SK-N-MC (cell line): Measurements from ENCODE around the gene ARPC2.

ENCODE experiments used
- DNase-seq: peaks from one replicate; pipeline ENCODE4 v3.0.0-alpha.2; 2011; ENCODE audit warnings: low read depth, low spot score
- H3K27ac ChIP-seq: fragments of 200-600 bp; sonication (generic); 2 replicates; pipeline ENCODE4 v1.5.1; 2016; ENCODE audit warnings: mixed run types
- H3K36me3 ChIP-seq: fragments of 200-600 bp; sonication (generic); 2 replicates; pipeline ENCODE4 v1.6.1; 2017; ENCODE audit warnings: antibody characterized with exemption, low read length, mixed read lengths; ENCODE audit not compliant: insufficient read depth
- H3K4me3 ChIP-seq: fragments of 200-600 bp; sonication (generic); 2 replicates; pipeline ENCODE4 v1.5.1; 2016
- H3K9ac ChIP-seq: fragments of 200-600 bp; sonication (generic); 2 replicates; pipeline ENCODE4 v1.8.0; 2017; ENCODE audit warnings: mixed run types, mixed read lengths; ENCODE audit not compliant: insufficient read length
- H3K9me3 ChIP-seq: fragments of 200-600 bp; sonication (generic); 2 replicates; pipeline ENCODE4 v1.6.1; 2017; ENCODE audit warnings: low read depth, mild to moderate bottlenecking, antibody characterized with exemption, low read length, moderate library complexity, mixed read lengths
- EZH2 ChIP-seq: fragments of 200-600 bp; sonication (generic); IDR thresholded peaks from one replicate; pipeline ENCODE4 v1.6.1; 2017; ENCODE audit warnings: antibody characterized with exemption
- FOXP2 ChIP-seq: optimal IDR thresholded peaks from 2 replicates; pipeline ENCODE3; 2011; ENCODE audit warnings: mild to moderate bottlenecking, moderate library complexity; ENCODE audit not compliant: insufficient read depth; ENCODE audit errors: extremely low read length, control extremely low read depth
- POLR2AphosphoS5 ChIP-seq: IDR thresholded peaks from 2 replicates; pipeline ENCODE4 v1.6.1; 2012; ENCODE audit warnings: mild to moderate bottlenecking, low read depth, low read length, borderline replicate concordance

The ARPC2 gene

GRCh38 chr2:218186355-218186766 is 30.6 kb upstream of the ARPC2 start:
- no peaks in the 10 kb centered on the region for H3K36me3 ChIP-seq
- H3K27ac ChIP-seq: no peak overlapping the region
- H3K9ac ChIP-seq: no peak overlapping the region
- peak; percentile 56 for DNase-seq
- TF ChIP-seq FOXP2 (no peak), POLR2AphosphoS5 (no peak), EZH2 (no peak)
- H3K9me3 ChIP-seq: no peaks in the 10 kb centered on the region
- no peak overlapping the region for H3K4me3 ChIP-seq

GRCh38 chr2:218186876-218187275 is 30.1 kb upstream of the ARPC2 start:
- TF ChIP-seq EZH2: no peak
- TF ChIP-seq POLR2AphosphoS5: no peak
- TF ChIP-seq FOXP2: no peak
- Histone ChIP-seq H3K36me3 (no peaks in the 10 kb centered on the region), H3K9ac (no peak overlapping the region), H3K9me3 (no peaks in the 10 kb centered on the region), H3K4me3 (no peak overlapping the region), H3K27ac (no peak overlapping the region)
- no peak for DNase-seq

DNA sequence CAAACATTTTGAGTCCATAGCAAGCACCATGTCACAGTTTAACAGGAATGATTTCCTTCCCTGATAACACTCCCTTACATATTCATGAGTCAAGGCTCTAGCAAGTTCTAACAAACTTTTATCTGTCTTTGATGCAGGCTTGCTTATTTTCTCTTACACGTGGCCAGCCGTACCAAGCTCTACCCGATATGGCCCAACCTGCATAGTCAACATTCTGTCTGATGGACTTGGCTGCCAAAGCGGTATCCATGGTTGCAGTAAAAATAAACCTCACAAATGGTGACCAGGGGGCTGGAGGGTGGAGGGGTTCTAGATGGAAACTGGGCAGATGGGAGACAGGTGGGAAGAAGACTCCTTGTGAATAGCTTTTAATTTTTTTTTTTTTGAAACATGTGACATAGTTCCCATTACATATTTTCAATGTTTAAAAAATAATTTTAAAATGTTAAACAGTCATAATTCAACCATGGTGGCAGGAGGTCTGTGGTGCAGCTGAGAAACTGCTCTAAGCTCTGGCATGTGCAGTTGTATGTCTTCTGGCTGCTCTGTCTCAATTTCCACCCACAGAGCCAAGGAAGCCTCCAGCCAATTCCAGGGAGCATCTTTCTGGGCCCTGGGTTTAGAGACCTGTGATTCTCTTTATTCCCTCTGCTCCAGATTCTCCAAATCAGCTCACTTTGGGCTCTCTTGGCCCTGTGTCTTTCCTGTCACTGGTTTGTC is 29.5 kb upstream of the ARPC2 start:
- DNase-seq: no peak
- no peaks in the 10 kb centered on the region for H3K9me3 ChIP-seq
- no peaks in the 10 kb centered on the region for H3K36me3 ChIP-seq
- H3K27ac ChIP-seq: no peak overlapping the region
- TF ChIP-seq FOXP2 (no peak), POLR2AphosphoS5 (no peak), EZH2 (no peak)
- no peak overlapping the region for H3K9ac ChIP-seq
- no peak overlapping the region for H3K4me3 ChIP-seq

DNA sequence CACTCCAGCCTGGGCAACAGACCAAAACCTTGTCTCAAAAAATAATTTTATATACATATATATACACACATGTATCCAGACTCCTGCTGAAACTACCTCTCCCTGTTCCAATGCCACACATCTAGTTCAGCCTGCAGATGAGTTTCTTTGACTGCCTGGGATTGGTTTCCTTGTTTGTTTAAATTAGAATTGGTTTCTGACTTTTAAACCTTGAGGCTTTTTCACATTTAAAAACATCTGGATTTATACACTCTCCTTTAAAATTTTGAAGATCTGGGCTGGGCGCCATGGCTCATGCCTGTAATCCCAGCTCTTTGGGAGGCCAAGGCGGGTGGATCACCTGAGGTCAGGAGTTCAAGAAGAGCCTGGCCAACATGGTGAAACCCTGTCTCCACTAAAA is 28.5 kb upstream of the ARPC2 start:
- TF ChIP-seq EZH2 (no peak), POLR2AphosphoS5 (no peak), FOXP2 (no peak)
- H3K36me3 ChIP-seq: no peaks in the 10 kb centered on the region
- no peak for DNase-seq
- no peak overlapping the region for H3K4me3 ChIP-seq
- H3K9me3 ChIP-seq: no peaks in the 10 kb centered on the region
- no peak overlapping the region for H3K9ac ChIP-seq
- no peak overlapping the region for H3K27ac ChIP-seq

DNA sequence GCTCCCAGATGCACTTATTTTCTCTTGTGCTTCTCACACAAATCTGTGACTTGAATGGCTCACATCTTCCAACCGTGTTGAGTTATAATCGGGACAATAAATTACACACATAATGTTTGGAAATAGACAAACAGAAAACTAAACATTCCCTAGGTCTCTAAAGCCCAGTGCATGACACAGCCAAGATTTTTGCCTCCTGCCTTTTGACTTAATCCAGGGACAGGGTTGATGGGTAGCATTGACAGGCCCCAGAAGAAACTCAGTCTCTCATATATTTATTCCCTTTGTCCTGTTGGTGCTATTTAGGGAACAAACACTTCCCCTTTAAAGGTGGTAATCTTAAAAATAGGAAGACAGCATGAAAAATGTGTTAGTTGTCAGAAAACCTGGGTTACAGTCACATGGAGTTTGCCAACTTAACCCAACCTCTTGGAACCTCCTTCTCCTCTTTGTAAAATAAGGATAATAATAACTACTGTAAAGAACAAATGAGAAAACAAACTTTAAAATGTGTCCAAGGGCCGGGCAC is 24.0 kb upstream of the ARPC2 start:
- no peak for TF ChIP-seq FOXP2
- TF ChIP-seq EZH2: no peak
- no peak for TF ChIP-seq POLR2AphosphoS5
- H3K4me3 ChIP-seq: no peak overlapping the region
- H3K9ac ChIP-seq: no peak overlapping the region
- no peak for DNase-seq
- H3K9me3 ChIP-seq: no peaks in the 10 kb centered on the region
- H3K27ac ChIP-seq: no peak overlapping the region
- H3K36me3 ChIP-seq: no peaks in the 10 kb centered on the region

DNA sequence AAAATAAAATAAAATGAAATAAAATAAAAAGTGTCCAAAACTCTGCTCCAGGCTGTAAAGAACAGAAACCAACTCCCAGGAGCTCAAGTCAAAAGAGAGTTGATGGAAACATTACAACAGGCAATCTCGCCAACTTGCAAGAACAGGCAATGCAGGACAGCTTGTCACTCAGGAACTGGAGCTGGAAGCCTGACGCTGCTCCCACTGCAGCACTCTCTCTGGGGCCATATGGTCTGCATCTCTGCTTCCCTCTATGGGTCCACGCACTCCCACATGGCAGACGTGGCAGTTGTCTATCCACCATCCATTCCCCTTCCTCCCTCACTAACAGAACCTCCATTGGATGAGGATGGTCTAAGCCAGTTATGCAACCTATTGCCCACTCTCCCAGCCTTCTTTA is 23.3 kb upstream of the ARPC2 start:
- no peak for DNase-seq
- Histone ChIP-seq H3K36me3 (no peaks in the 10 kb centered on the region), H3K9ac (no peak overlapping the region), H3K9me3 (no peaks in the 10 kb centered on the region), H3K27ac (no peak overlapping the region), H3K4me3 (no peak overlapping the region)
- no peak for TF ChIP-seq FOXP2
- TF ChIP-seq POLR2AphosphoS5: no peak
- TF ChIP-seq EZH2: no peak

GRCh38 chr2:218194880-218195279 is 22.1 kb upstream of the ARPC2 start:
- DNase-seq: no peak
- no peak overlapping the region for H3K27ac ChIP-seq
- H3K9ac ChIP-seq: no peak overlapping the region
- no peaks in the 10 kb centered on the region for H3K9me3 ChIP-seq
- H3K36me3 ChIP-seq: no peaks in the 10 kb centered on the region
- no peak overlapping the region for H3K4me3 ChIP-seq
- TF ChIP-seq FOXP2 (no peak), POLR2AphosphoS5 (no peak), EZH2 (no peak)

GRCh38 chr2:218196974-218197373 is 20.0 kb upstream of the ARPC2 start:
- H3K9ac ChIP-seq: no peak overlapping the region
- no peak overlapping the region for H3K27ac ChIP-seq
- TF ChIP-seq FOXP2: no peak
- TF ChIP-seq EZH2: no peak
- no peak overlapping the region for H3K4me3 ChIP-seq
- no peak for DNase-seq
- H3K36me3 ChIP-seq: no peaks in the 10 kb centered on the region
- H3K9me3 ChIP-seq: no peaks in the 10 kb centered on the region

DNA sequence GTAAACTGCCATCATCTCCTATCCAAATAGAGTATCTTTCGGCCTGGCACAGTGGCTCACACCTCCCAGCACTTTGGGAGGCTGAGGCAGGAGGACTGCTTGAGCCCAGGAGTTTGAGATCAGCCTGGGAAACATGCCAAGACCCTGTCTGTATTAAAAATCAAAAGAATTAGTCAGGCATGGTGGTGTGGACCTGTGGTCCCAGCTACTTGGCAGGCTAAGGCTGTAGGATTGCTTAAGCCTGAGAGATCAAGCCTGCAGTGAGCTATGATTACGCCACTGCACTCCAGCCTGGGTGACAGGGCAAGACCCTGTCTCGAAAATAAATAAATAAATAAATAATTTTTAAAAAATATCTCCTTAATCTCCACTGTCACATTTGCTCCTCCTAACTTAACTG is 14.7 kb upstream of the ARPC2 start:
- DNase-seq: no peak
- TF ChIP-seq FOXP2: no peak
- TF ChIP-seq EZH2: no peak
- TF ChIP-seq POLR2AphosphoS5: no peak
- Histone ChIP-seq H3K36me3 (no peaks in the 10 kb centered on the region), H3K27ac (no peak overlapping the region), H3K9ac (no peak overlapping the region), H3K4me3 (no peak overlapping the region), H3K9me3 (no peaks in the 10 kb centered on the region)
